IPS DF 4.7 (cell line): ENCODE measurements around the gene CCL7.

Experiments
- DNase-seq: peaks from one replicate; pipeline ENCODE4 v3.0.0-alpha.2; 2013; ENCODE audit warnings: low spot score; ENCODE audit errors: extremely low read depth

The CCL7 gene

DNA sequence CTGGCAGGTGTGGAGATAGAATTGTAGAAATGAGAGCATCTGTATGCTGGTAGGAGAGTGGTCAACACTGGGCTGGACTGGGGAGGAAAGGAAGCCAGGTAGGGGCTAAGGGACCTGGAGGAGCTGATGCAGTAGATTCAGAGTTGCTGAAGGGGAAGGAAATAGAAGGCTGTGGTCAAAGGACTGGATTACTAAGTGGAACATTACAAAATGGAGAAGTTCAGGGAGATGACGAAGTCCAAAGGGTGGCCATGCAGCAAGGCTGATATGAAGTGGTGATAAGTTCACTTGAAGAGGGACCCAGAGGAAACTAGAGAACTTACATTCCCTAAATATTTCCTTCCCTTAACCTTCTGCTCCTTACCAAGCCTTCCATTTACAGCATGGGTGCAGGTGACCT, 23.6 kb upstream of the CCL7 start:
- DNase-seq: no peak

DNA sequence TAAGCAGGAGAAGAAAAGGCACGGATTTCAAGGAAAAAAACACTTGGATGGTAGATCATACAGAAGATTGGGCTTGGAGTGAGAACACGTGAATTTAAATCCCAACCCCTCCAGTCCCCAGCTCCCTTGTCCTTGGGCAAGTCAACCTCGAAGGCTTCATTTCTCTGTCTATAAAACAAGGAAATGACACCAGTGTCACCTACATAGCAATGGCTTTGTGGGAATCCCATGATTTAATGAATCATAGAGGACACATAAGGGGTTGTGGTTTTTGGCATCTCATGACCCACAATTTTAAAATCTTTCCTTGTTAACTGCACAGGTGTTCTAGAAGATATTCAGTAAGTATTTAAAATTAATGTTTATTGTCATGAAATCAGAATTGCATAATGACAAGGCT, 23.1 kb upstream of the CCL7 start:
- no peak for DNase-seq

DNA sequence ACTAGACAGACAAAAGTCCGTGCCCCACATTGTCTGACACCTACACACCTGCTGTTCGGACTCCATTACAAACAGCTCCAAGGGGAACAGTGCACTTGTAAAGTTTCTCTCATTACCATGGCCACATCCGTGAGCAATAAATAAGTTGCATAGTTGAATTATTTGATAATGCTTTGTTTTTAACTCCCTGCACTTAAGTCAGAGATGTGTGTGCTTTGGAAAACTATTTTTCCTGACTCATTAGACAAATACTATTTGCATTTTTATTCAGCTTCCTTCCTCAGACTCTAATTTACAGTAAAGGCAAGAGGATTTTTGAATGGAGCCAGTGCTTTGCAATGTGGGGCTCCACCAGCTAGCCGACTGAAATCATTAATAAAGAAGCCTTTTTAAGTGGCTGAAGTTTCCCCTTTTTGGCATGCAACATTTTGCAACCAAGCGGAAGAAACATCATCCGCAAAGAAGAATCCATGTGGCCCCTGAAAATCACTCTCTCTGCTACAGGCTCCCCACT, 21.5 kb upstream of the CCL7 start:
- DNase-seq: no peak

DNA sequence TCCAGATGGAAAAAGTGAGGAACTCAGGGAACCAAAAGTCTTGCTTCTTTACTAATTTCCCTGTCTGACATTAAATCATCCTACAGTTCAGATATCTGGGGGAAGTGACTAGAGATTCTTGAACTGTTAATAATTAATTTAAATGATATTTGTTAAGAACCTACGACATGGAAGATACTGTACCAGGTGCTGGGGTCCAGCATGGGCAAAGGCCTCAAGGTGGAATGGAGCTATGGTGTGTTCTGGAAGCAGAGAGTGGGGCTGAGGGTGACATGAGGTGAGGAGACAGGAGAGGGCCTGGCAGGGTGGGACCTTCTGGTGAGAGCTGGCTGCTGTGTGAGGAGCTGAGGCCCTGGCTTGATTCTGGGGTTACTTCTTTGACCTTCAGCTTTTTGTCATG, 21.0 kb upstream of the CCL7 start:
- DNase-seq: no peak

DNA sequence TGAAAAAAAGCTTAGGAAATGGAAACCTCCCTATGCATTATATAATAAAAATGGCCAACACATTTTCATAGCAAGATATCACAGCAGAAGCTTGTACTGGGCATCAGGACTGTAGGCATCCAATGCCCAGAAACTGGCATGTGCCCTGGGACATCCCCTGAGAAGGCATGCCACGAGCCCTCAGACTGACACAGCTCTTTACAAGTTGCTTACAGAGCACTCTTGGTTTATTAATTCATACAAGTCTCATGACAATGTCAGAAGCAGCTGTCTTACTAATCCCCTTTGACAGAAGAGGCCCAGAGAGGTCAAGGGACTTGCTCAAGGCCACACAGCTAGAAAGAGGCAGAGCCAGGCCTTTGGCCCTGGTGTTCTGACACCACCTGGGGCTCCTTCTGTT, 20.5 kb upstream of the CCL7 start:
- DNase-seq: no peak

DNA sequence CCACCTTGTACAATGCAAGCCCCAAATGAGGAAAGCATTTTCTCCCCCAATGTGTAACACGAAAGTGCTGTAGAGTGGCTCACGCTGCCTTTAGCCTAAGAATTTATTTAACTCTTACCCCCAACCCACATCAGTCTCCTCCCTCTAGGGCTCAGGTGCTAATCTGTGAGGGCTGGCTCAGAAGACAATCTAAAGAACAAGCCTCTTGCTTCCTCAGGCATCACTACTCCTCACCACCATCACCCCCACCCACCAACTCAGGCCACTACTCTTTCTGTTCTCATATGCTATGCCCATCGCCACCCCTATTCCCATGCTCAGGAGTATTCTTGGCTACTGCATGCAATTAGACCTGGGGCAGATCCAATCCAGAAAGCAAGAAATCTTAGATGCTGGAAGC, 18.8 kb upstream of the CCL7 start:
- no peak for DNase-seq

DNA sequence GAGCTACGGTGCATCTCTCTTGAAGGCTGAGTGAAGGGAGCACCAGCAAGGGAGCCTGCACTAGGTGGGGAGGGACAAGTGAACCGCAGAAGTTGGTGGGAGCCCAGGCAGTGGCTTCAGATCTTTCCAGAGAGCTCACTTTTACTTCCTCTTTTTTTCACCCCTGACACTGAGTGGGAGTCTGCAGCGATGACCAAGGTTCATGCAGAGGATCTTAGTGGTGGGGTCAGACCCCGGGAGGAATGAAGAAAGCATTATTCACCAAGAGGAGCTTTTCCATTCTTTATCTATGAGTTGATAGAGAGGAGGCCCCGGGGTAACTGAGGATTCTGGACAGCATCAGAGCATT, 18.0 kb upstream of the CCL7 start:
- DNase-seq: no peak

DNA sequence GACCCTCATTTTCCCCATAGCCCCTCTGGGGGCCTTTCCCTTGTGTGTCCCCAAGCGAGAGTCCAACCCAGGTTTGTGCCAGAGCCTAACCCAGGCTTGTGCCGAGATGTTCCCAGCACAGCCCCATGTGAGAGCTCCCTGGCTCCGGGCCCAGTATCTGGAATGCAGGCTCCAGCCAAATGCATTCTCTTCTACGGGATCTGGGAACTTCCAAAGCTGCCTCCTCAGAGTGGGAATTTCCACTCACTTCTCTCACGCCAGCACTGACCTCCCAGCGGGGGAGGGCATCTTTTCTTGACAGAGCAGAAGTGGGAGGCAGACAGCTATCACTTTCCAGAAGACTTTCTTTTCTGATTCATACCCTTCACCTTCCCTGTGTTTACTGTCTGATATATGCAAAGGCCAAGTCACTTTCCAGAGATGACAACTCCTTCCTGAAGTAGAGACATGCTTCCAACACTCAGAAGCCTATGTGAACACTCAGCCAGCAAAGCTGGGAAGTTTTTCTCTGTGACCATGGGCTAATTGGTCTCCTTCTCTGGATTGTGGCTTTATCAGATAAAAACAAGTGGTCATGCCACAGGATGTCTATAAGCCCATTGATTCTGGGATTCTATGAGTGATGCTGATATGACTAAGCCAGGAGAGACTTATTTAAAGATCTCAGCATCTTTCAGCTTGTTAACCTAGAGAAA, 17.4 kb upstream of the CCL7 start:
- DNase-seq: no peak

DNA sequence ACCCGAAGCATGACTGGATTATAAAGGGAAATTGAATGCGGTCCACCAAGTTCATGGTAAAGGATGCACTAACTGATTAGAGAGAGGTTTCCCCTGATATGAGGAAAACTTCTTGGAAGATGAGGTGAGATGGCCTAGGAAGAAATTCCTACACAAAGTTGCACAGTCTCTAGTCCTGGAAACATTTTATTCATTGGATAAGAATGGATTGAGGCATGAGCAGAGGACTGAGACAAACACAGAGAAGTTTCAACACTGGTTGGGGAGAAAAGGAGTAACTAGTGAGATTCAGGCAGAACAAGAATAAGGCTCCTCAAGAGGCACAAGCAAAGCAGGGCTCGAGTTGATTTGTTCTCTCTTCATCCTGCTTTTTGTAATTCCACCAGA, 16.9 kb upstream of the CCL7 start:
- no peak for DNase-seq

DNA sequence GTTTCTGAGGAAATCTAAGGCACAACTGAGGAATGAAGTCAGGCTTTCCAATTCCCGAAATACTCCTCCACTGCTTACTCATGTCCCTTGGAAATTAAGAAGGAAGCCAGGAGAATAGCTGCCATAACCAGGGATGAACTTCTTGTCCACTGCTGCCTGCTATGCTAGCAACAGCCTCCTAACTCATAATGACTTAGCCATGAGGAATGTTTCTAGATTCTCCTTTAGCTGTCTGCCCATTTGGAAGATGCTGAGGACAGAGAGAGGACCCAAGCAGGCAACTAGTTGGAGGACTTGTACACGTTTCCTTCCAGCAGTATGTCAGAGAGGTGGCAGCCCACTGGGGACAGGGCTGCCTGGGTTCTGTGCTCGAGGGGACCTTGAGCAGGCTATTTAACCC, 15.9 kb upstream of the CCL7 start:
- no peak for DNase-seq

DNA sequence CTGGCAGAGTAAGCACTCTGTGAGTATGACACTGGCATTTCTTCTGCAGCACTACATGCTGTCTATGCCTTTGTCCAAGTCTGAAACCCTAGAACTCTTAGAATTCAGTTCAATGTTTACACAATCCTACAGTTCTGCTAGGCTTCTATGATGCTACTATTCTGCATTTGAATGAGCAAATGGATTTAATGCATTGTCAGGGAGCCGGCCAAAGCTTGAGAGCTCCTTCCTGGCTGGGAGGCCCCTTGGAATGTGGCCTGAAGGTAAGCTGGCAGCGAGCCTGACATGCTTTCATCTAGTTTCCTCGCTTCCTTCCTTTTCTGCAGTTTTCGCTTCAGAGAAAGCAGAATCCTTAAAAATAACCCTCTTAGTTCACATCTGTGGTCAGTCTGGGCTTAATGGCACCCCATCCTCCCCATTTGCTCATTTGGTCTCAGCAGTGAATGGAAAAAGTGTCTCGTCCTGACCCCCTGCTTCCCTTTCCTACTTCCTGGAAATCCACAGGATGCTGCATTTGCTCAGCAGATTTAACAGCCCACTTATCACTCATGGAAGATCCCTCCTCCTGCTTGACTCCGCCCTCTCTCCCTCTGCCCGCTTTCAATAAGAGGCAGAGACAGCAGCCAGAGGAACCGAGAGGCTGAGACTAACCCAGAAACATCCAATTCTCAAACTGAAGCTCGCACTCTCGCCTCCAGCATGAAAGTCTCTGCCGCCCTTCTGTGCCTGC, 15.2 kb upstream of the CCL7 start, which contains the start of gene CCL2:
Gene CCL2, plus strand, starts transcription at position 635 of the 730 bp plus-strand sequence. Its CDS starts 65 bp downstream, at position 700.
- DNase-seq: peak; percentile 72

DNA sequence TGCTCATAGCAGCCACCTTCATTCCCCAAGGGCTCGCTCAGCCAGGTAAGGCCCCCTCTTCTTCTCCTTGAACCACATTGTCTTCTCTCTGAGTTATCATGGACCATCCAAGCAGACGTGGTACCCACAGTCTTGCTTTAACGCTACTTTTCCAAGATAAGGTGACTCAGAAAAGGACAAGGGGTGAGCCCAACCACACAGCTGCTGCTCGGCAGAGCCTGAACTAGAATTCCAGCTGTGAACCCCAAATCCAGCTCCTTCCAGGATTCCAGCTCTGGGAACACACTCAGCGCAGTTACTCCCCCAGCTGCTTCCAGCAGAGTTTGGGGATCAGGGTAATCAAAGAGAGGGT, 14.7 kb upstream of the CCL7 start:
- DNase-seq: no peak

DNA sequence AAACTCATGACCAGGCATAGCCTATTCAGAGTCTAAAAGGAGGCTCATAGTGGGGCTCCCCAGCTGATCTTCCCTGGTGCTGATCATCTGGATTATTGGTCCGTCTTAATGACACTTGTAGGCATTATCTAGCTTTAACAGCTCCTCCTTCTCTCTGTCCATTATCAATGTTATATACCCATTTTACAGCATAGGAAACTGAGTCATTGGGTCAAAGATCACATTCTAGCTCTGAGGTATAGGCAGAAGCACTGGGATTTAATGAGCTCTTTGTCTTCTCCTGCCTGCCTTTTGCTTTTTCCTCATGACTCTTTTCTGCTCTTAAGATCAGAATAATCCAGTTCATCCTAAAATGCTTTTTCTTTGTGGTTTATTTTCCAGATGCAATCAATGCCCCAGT, 14.2 kb upstream of the CCL7 start:
- DNase-seq: no peak

DNA sequence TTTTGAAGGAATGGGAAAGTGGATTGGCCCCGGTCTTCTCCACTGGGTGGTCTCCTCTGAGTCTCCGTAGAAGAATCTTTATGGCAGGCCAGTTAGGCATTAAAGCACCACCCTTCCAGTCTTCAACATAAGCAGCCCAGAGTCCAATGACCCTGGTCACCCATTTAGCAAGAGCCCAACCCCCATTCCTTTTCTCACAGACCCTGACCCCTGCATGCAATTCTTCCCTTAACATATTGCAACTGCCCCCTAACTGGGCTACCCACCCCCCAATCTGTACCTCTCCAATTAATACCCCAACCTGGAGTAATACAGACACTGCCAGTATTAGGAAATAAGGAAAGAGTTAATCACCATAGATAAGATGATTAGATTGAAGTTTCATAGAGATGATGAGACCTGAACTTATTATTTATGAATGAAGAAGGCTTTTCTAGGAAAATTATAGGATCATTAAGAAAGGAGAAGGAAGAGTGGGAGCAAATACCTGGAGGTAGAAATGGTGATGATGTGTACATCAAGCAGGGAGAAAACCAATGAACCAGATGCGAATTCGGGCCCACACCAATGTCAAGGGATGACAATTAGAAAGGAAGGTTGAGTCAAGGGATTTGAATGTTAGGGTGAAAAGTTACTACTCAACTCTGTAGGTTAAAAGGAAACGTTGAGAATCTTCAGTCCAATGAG, 12.6 kb upstream of the CCL7 start:
- DNase-seq: no peak

DNA sequence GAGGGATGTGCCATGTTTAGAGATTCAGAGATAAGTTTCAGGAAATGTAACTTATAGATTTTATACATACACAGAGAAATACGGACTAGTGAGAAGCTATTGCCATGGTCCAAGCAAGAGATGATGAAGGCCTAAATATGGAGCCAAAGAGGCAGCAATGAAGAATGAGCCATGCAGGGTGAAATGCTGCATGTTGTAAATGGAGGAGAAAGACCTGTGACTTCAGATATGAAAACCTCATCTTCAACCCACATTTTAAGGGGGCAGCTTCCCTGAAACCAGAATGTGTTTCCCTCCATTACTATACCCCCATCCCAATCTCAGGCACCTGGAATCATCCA, 12.1 kb upstream of the CCL7 start:
- no peak for DNase-seq

DNA sequence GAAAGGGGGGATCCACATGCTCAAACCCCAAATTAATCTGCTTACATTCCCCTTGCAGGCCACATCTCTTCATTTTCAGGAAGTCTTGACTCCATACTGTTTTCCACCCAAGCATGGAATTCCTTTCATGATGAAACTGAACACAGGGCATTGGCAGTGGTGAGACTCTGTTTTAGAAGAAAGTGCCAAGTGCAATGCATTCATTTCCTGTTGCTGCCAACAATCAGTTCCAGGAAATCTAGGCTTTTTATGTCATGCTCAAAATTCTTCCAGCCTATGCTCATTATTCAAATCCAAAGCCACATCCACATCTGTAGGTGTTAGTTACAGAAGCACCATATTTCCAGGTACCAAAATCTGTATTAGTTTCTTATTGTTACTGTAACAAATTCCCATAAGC, 10.9 kb upstream of the CCL7 start:
- no peak for DNase-seq

DNA sequence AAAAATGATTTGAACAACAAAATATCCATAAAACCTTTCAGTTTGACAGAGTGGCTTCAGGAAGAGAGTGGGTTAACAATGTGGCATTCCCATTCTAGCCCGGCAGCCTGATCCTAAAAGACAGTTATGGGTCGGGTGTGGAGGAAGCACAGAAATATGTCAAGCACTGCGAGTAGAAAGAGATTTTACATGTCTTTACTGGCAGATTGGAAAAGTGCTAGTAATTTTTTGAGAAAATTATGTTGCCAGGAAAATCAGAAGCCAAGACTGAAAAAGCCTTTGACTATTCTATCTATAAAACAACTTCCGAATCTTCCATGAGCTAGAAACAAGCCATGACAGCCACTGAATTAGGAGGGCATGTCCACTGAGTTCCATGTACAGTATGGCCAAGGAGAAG, 9.2 kb upstream of the CCL7 start:
- DNase-seq: no peak

DNA sequence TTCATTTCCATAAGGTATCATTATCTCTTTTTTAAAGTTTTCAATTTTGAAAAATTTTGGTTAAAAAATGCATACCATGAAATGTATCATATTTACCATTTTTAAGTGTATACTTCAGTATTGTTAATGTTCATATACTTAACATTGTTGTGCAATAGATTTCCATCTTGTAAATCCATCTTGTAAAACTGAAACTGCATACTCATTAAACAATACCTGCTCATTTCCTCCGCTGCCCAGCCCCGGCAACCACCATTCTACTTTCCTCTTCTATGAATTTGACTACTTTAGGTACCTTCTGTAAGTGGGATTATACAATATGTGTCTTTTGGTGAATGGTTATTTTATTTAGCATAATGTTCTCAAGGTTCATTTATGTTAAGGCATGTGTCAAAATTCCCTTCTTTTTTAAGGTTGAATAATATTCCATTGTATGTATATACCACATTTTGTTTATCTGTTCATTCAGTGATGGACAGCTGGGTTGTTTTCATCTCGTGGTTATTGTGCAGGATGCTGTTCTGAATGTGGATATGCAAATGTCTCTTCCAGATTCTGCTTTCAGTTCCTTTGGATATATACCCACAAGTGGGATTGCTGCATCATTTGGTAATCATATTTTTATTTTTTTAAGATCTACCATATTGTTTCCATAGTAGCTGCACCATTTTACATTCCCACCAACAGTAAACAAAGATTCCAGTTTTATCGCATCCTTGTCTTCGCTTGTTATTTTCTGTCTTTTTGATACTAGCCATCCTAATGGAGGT, 8.3 kb upstream of the CCL7 start:
- no peak for DNase-seq

DNA sequence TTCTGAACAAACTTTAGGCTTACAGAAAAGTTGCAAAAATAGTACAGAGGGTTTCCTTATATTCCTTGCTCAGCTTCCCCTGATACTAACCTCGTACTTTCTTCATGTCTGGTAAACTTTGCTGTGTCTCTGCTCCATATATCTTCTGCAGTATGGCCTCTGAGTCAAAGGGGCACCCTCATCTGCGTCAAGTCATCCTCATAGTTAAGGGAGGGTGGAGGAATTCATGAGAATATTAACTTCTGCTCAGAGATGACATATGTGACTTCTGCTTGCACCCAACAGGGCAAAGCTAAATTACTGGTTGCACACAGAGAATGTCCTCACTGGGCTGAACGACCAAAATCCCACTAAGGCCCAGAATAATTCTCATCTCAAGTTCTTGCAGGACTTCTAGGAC, 4.3 kb upstream of the CCL7 start:
- DNase-seq: no peak

DNA sequence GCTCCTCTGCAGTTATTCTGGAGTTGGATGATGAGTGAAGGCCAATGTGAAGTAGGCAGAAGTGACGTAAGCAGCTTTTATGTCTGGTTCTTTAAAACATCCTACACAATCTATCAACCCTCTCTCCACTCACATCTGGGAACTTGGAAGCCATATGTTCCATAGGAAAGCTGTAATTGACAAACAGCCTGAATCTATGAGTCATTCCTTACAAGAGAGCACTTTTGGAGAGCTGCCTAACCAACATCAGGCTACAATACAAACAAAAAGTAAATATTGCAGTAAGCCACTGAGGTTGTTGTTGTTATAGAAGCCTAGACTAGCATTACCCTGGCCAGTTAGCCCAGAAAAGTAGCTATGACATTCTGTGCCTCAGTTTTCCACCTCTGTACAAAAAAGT, 5.9 kb downstream of the CCL7 start:
- no peak for DNase-seq

DNA sequence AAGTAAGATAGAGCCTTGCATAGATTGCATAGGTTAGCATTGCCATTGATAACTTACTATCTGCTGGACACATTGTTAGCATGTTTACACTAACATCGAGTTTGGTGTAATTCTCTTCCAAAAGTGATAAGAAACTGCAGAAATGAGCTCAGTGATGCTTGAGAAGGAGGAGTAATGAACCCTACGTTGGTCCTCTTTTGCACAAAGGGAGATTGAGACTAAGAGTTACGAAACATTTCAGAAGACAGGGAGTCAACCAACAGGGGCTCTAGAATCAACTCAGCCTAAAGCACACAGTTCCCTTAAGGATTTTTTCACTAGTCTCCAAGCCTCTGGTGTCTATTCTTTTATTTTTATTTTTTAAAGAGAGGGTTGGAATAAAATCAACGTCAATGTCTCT, 6.8 kb downstream of the CCL7 start:
- no peak for DNase-seq

DNA sequence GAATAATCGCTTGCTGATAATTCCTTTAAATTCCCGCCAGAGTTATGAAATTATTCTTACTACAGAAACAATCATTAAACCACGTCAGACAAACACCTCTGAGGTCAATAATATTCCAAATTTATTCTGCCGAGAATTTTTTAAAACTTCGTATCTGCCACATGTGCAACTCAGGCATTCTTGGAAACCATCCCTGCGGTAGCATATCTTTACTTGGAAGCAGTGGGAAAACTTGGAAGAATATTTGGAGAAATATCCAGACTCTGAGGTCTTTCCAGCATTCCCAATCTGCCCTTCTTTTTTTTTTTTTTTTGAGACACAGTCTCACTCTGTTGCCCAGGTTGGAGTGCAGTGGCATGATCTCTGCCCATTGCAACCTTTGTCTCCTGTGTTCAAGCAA, 13.6 kb downstream of the CCL7 start:
- DNase-seq: no peak
